ENCODE data around the gene ERC2. TPM values are rescaled to one million over a fixed set of nuclear protein-coding genes. Genes with fewer than 3 reads are reported as not detected.

ERC2 gene
- total RNA-seq, 6 donors from 2014 or later: 0.67 to 14.7 (median 1.3) TPM

DNA sequence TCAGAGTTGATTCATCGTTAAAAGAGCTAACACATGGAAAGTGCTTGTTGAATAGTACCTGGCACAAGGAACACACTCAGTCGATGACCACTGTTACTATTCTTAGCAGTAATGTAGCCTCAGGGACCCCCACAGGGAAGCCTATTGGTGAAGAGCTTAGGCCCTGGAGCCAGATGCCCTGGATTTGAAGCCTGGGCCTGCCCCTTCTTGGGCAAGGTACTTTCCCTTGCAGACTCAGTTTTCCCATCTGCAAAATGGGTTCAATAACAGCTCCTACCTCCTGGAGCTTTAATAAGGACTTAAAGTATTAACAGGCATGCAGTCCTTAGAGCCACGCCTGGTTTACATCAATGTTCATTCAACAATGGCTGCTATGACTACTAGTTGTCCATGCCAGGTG, 884.2 kb downstream of the ERC2 start:
- Histone ChIP-seq H3K9me3 (no peaks in the 10 kb centered on the region), H3K27ac (no peak overlapping the region), H3K27me3 (no peaks in the 10 kb centered on the region), H3K36me3 (no peaks in the 10 kb centered on the region), H3K4me3 (no peak overlapping the region), H3K4me1 (no peaks in the 10 kb centered on the region)
- DNase-seq (no peak), ATAC-seq (ENCODE audit: low FRiP score in 2 of 2) (no peak)
- TF ChIP-seq, protein P1, sequence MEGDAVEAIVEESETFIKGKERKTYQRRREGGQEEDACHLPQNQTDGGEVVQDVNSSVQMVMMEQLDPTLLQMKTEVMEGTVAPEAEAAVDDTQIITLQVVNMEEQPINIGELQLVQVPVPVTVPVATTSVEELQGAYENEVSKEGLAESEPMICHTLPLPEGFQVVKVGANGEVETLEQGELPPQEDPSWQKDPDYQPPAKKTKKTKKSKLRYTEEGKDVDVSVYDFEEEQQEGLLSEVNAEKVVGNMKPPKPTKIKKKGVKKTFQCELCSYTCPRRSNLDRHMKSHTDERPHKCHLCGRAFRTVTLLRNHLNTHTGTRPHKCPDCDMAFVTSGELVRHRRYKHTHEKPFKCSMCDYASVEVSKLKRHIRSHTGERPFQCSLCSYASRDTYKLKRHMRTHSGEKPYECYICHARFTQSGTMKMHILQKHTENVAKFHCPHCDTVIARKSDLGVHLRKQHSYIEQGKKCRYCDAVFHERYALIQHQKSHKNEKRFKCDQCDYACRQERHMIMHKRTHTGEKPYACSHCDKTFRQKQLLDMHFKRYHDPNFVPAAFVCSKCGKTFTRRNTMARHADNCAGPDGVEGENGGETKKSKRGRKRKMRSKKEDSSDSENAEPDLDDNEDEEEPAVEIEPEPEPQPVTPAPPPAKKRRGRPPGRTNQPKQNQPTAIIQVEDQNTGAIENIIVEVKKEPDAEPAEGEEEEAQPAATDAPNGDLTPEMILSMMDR (IDR thresholded peaks at IDR 0.05): no peak
- TF ChIP-seq POLR2AphosphoS5 (IDR thresholded peaks at IDR 0.05): no peak
- TF ChIP-seq POLR2A (IDR thresholded peaks at IDR 0.05): no peak
- TF ChIP-seq EP300 (IDR thresholded peaks at IDR 0.05): no peak
- 92 to 96% methylated on average over 3 of the region's 3 CpGs for WGBS, 2 donors

DNA sequence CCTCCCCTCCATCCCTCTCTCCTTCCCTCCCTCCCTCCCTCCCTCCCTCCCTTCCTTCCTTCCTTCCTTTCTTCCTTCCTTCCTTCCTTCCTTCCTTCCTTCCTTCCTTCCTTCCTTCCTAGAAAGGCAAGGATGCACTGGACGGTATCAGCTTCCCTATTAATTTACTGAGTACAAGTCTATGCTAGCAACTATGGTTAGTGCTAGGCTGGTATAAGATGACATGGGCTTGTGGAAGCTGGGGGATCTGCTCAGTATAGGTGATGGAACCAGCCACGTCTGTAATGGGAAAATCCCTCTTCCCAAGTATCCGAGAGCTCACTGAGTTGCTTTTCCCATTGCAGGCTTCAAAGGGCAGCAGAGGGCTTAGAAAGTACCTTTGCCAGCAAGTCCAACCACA, 884.8 kb downstream of the ERC2 start:
- Histone ChIP-seq H3K27ac (no peak overlapping the region), H3K36me3 (no peaks in the 10 kb centered on the region), H3K9me3 (peaks cover 0 to 2% (median 0%) of the 10 kb centered on the region in 4 donors), H3K4me1 (no peaks in the 10 kb centered on the region), H3K27me3 (no peaks in the 10 kb centered on the region), H3K4me3 (no peak overlapping the region)
- DNase-seq: no peak
- TF ChIP-seq EP300 (IDR thresholded peaks at IDR 0.05) (no peak), POLR2AphosphoS5 (IDR thresholded peaks at IDR 0.05) (no peak), POLR2A (IDR thresholded peaks at IDR 0.05) (no peak)
- TF ChIP-seq, protein P1 (IDR thresholded peaks at IDR 0.05): no peak
- ATAC-seq (ENCODE audit: low FRiP score in 2 of 2): no peak
- WGBS, 2 donors: 35 to 88% methylated on average over 2 to 3 of the region's 3 CpGs

DNA sequence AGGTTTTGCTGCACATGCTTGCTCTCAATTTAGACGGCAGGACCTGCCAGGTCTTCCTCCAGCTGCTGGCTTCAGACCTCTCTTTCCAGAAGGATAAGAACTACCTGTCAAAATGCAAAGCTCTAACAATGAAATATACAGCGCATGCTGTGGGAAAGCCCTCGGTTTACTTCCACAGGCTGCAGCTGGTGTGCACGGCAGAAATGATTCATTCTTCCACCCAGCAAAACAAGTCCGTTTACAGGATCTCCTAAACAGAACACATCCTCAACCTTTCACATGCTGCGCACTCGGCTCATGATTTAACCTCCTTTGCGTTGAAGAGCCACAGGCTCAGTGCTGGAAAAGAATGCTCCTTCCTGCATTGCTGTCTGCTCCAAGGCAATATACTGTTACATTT, 888.8 kb downstream of the ERC2 start:
- peaks cover 0 to 4% (median 0%) of the 10 kb centered on the region in 4 donors for H3K9me3 ChIP-seq
- no peaks in the 10 kb centered on the region for H3K4me1 ChIP-seq
- TF ChIP-seq POLR2A (IDR thresholded peaks at IDR 0.05) (no peak), EP300 (IDR thresholded peaks at IDR 0.05) (no peak), POLR2AphosphoS5 (IDR thresholded peaks at IDR 0.05) (no peak)
- TF ChIP-seq, protein P1 (IDR thresholded peaks at IDR 0.05): no peak
- no peak for DNase-seq
- no peaks in the 10 kb centered on the region for H3K27me3 ChIP-seq
- no peak overlapping the region for H3K27ac ChIP-seq
- H3K4me3 ChIP-seq: no peak overlapping the region
- 57 to 75% methylated on average over 8 of the region's 8 CpGs for WGBS, 2 donors
- no peak for ATAC-seq (ENCODE audit: low FRiP score in 2 of 2)
- no peaks in the 10 kb centered on the region for H3K36me3 ChIP-seq

DNA sequence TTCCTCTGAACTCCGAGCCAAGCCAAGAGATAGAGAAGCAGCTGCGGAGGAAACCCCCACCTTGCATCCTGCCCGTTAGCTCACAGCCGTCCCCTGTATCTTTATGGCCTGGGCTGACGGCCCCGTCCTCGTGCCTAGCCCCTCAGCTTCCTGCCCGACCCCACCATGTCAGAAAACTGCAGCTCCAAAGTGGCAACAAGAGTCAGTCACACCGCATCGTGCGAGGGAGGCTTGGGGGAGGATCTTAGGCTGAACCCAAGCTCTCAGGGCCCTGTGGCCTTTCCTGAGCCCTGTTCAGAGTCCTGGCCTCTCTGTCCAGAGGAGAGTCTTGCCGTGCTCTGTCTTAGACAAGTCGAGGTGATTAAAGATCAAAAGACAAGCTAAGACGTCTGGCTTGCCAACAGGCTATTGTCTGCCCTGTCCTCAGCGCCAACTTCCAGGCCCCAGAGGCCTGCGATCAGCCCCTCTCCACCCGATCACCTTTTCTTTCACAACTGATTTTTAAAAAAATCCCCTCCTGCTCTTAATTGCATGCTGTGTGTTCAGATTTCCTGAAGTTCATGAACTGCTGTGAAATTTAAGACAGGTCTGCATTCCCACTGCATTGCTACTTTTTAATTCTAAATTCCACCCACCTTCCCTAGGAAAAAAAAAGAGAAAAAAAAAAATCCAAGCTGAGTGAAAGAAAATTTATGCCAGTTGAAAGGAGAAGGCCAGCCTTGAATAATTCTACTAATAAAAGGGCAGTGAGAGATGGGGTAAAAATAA, 891.5 kb downstream of the ERC2 start:
- no peak overlapping the region for H3K4me3 ChIP-seq
- H3K4me1 ChIP-seq: no peaks in the 10 kb centered on the region
- DNase-seq (peak in 1 of 2 donors; percentile 23), ATAC-seq (ENCODE audit: low FRiP score in 2 of 2) (no peak)
- peaks cover 0 to 4% (median 0%) of the 10 kb centered on the region in 4 donors for H3K9me3 ChIP-seq
- TF ChIP-seq POLR2A (IDR thresholded peaks at IDR 0.05): no peak
- no peak for TF ChIP-seq EP300 (IDR thresholded peaks at IDR 0.05)
- no peak for TF ChIP-seq POLR2AphosphoS5 (IDR thresholded peaks at IDR 0.05)
- TF ChIP-seq, protein P1 (IDR thresholded peaks at IDR 0.05): no peak
- WGBS, 2 donors: 62 to 71% methylated on average over 17 of the region's 17 CpGs
- no peak overlapping the region for H3K27ac ChIP-seq
- H3K27me3 ChIP-seq: no peaks in the 10 kb centered on the region
- H3K36me3 ChIP-seq: no peaks in the 10 kb centered on the region

DNA sequence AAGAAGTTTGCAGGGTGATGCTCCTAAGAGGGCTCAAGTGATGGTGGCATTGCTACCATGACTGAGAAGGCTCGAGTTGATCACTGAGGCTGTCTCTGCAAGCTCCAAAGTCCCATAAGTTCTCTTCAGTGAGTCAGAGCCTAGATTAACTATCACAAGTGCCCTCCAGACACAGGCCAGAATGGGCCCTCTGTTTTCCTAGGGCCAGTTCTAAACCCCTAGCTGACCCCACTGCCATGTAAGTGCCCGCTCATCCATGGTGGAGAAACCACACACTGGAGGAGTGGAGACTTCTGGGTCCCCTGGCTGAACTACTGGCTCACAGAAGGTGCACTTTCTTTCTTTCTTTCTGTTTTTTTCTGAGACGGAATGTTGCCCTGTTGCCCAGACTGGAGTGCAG, 893.6 kb downstream of the ERC2 start:
- TF ChIP-seq EP300 (IDR thresholded peaks at IDR 0.05) (no peak), POLR2AphosphoS5 (IDR thresholded peaks at IDR 0.05) (no peak), POLR2A (IDR thresholded peaks at IDR 0.05) (no peak)
- TF ChIP-seq, protein P1 (IDR thresholded peaks at IDR 0.05): no peak
- H3K9me3 ChIP-seq: peaks cover 0 to 4% (median 0%) of the 10 kb centered on the region in 4 donors
- no peak overlapping the region for H3K4me3 ChIP-seq
- DNase-seq (no peak), ATAC-seq (ENCODE audit: low FRiP score in 2 of 2) (no peak)
- 80 to 92% methylated on average over 3 of the region's 3 CpGs for WGBS, 2 donors
- no peak overlapping the region for H3K27ac ChIP-seq
- H3K36me3 ChIP-seq: no peaks in the 10 kb centered on the region
- H3K27me3 ChIP-seq: no peaks in the 10 kb centered on the region
- H3K4me1 ChIP-seq: no peaks in the 10 kb centered on the region

Data from upper lobe of left lung (tissue), 6 donors.